ENCODE measurements around the gene ACTR3C. TPM values are rescaled to one million over a fixed set of nuclear protein-coding genes. Genes with fewer than 3 reads are reported as not detected.

Gene ACTR3C
- total RNA-seq, 1 donor from 2014 or later: 12.1 TPM

Other genes with a start within 250 kb of the ACTR3C start
- gene LRRC61, start 190 bp downstream of the ACTR3C start, total RNA-seq: 6.3 TPM
- gene RARRES2, start 18.1 kb upstream of the ACTR3C start, total RNA-seq: 35.5 TPM
- 76.1 TPM for gene REPIN1, start 45.3 kb upstream of the ACTR3C start, total RNA-seq
- gene ZNF775, start 55.8 kb upstream of the ACTR3C start, total RNA-seq: 17.1 TPM
- gene GIMAP8, start 127.1 kb upstream of the ACTR3C start, total RNA-seq: 12.2 TPM
- gene GIMAP7, start 191.3 kb upstream of the ACTR3C start, total RNA-seq: 8.2 TPM
- 42.2 TPM for gene GIMAP4, start 243.8 kb upstream of the ACTR3C start, total RNA-seq

All from tongue (tissue), 1 donor.